Mucosa of stomach (tissue), 1 donor: Measurements from ENCODE around the gene FUZ.

Experiments
- H3K27me3 ChIP-seq: one replicate; pipeline ENCODE4 v1.7.0; 2013; ENCODE audit warnings: mild to moderate bottlenecking, low read length; ENCODE audit not compliant: control insufficient read depth, insufficient read depth
- H3K36me3 ChIP-seq: one replicate; pipeline ENCODE4 v1.7.0; 2013; ENCODE audit warnings: low read length; ENCODE audit not compliant: control insufficient read depth, insufficient read depth
- H3K4me1 ChIP-seq: one replicate; pipeline ENCODE4 v1.7.0; 2013; ENCODE audit warnings: mild to moderate bottlenecking, low read length; ENCODE audit not compliant: control insufficient read depth, insufficient read depth
- H3K4me3 ChIP-seq: one replicate; pipeline ENCODE4 v1.7.0; 2013; ENCODE audit warnings: low read length
- H3K9ac ChIP-seq: one replicate; pipeline ENCODE4 v1.7.0; 2013; ENCODE audit warnings: mild to moderate bottlenecking, low read length, moderate library complexity
- H3K9me3 ChIP-seq: one replicate; pipeline ENCODE4 v1.7.0; 2013; ENCODE audit warnings: mild to moderate bottlenecking, low read length, moderate library complexity; ENCODE audit not compliant: control insufficient read depth
- donor health status: Pancreatic carcinoma.

FUZ gene

GRCh38 chr19:49764341-49764740 is 48.8 kb downstream of the FUZ start:
- Histone ChIP-seq H3K9me3 (no peaks in the 10 kb centered on the region), H3K27me3 (no peaks in the 10 kb centered on the region), H3K36me3 (no peaks in the 10 kb centered on the region), H3K4me1 (peaks cover 27% of the 10 kb centered on the region), H3K4me3 (no peak overlapping the region), H3K9ac (no peak overlapping the region)

GRCh38 chr19:49763230-49763629 is 49.9 kb downstream of the FUZ start, which contains the start of gene TSKS:
Gene TSKS (minus strand): TSS chr19:49763306. CDS start chr19:49763247, 59 bp downstream.
- H3K9ac ChIP-seq: no peak within 1 kb of the TSS
- H3K27me3 ChIP-seq: no peaks in the 10 kb centered on the region
- no peak within 1 kb of the TSS for H3K4me3 ChIP-seq
- peaks cover 19% of the 10 kb centered on the region for H3K4me1 ChIP-seq
- H3K9me3 ChIP-seq: no peaks in the 10 kb centered on the region
- H3K36me3 ChIP-seq: no peaks in the 10 kb centered on the region

- no peaks in the 10 kb centered on the region for H3K27me3 ChIP-seq
- H3K4me1 ChIP-seq: peaks cover 11% of the 10 kb centered on the region
- no peaks in the 10 kb centered on the region for H3K9me3 ChIP-seq
- H3K9ac ChIP-seq: no peak overlapping the region
- no peak overlapping the region for H3K4me3 ChIP-seq
- H3K36me3 ChIP-seq: no peaks in the 10 kb centered on the region
Observed at GRCh38 chr19:49761625-49762311, 51.3 kb downstream of the FUZ start.

- H3K36me3 ChIP-seq: no peaks in the 10 kb centered on the region
- no peaks in the 10 kb centered on the region for H3K9me3 ChIP-seq
- H3K27me3 ChIP-seq: no peaks in the 10 kb centered on the region
- H3K4me3 ChIP-seq: no peak overlapping the region
- H3K4me1 ChIP-seq: peaks cover 11% of the 10 kb centered on the region
- no peak overlapping the region for H3K9ac ChIP-seq
Observed at GRCh38 chr19:49761249-49761624, 51.9 kb downstream of the FUZ start.

- no peaks in the 10 kb centered on the region for H3K27me3 ChIP-seq
- no peaks in the 10 kb centered on the region for H3K4me1 ChIP-seq
Observed at GRCh38 chr19:49758292-49758691, 54.8 kb downstream of the FUZ start.

More at GRCh38 chr19:49758292-49758691, 54.8 kb downstream of the FUZ start:
- Histone ChIP-seq H3K9ac (no peak overlapping the region), H3K4me3 (no peak overlapping the region), H3K36me3 (no peaks in the 10 kb centered on the region), H3K9me3 (no peaks in the 10 kb centered on the region)
